ENCODE measurements around the gene ACACA. TPM values are rescaled to one million over a fixed set of nuclear protein-coding genes. Genes with fewer than 3 reads are reported as not detected.

Gene ACACA
- total RNA-seq, 1 donor from 2014 or later, result 111 TPM

GRCh38 chr17:37301288-37301687, 105.3 kb downstream of the ACACA start:
- TF ChIP-seq CTCF (IDR thresholded peaks at IDR 0.05; ENCODE audit: unreplicated experiment), result no peak
- Mint-ChIP-seq H3K4me3 (ENCODE audit: low read depth) (no peak overlapping the region), H3K4me1 (ENCODE audit: low read depth) (peaks cover 21% of the 10 kb centered on the region), H3K27me3 (no peaks in the 10 kb centered on the region), H3K9me3 (ENCODE audit: low read depth) (no peaks in the 10 kb centered on the region), H3K36me3 (ENCODE audit: insufficient read depth) (no peaks in the 10 kb centered on the region), H3K27ac (peak overlapping the region; percentile 71)
- no peak for DNase-seq (ENCODE audit: low spot score, unreplicated experiment)

GRCh38 chr17:37300683-37301082, 106.0 kb downstream of the ACACA start:
- TF ChIP-seq CTCF (IDR thresholded peaks at IDR 0.05; ENCODE audit: unreplicated experiment), result no peak
- H3K4me1 Mint-ChIP-seq (ENCODE audit: low read depth), result peaks cover 21% of the 10 kb centered on the region
- no peaks in the 10 kb centered on the region for H3K9me3 Mint-ChIP-seq (ENCODE audit: low read depth)
- H3K27ac Mint-ChIP-seq, result no peak overlapping the region
- H3K36me3 Mint-ChIP-seq (ENCODE audit: insufficient read depth), result no peaks in the 10 kb centered on the region
- no peak for DNase-seq (ENCODE audit: low spot score, unreplicated experiment)
- H3K27me3 Mint-ChIP-seq, result no peaks in the 10 kb centered on the region
- H3K4me3 Mint-ChIP-seq (ENCODE audit: low read depth), result no peak overlapping the region

GRCh38 chr17:37299257-37299980, 107.2 kb downstream of the ACACA start:
- no peak for DNase-seq (ENCODE audit: low spot score, unreplicated experiment)
- Mint-ChIP-seq H3K4me3 (ENCODE audit: low read depth) (no peak overlapping the region), H3K27me3 (no peaks in the 10 kb centered on the region), H3K4me1 (ENCODE audit: low read depth) (peaks cover 21% of the 10 kb centered on the region), H3K27ac (peak overlapping the region; percentile 43), H3K9me3 (ENCODE audit: low read depth) (no peaks in the 10 kb centered on the region), H3K36me3 (ENCODE audit: insufficient read depth) (no peaks in the 10 kb centered on the region)
- no peak for TF ChIP-seq CTCF (IDR thresholded peaks at IDR 0.05; ENCODE audit: unreplicated experiment)

GRCh38 chr17:37295888-37296287, 110.7 kb downstream of the ACACA start:
- no peak overlapping the region for H3K4me3 Mint-ChIP-seq (ENCODE audit: low read depth)
- H3K27me3 Mint-ChIP-seq, result no peaks in the 10 kb centered on the region
- H3K9me3 Mint-ChIP-seq (ENCODE audit: low read depth), result no peaks in the 10 kb centered on the region
- H3K27ac Mint-ChIP-seq, result no peak overlapping the region
- DNase-seq (ENCODE audit: low spot score, unreplicated experiment), result no peak
- peaks cover 16% of the 10 kb centered on the region for H3K4me1 Mint-ChIP-seq (ENCODE audit: low read depth)
- no peaks in the 10 kb centered on the region for H3K36me3 Mint-ChIP-seq (ENCODE audit: insufficient read depth)
- no peak for TF ChIP-seq CTCF (IDR thresholded peaks at IDR 0.05; ENCODE audit: unreplicated experiment)

GRCh38 chr17:37294888-37295287, 111.7 kb downstream of the ACACA start:
- Mint-ChIP-seq H3K4me1 (ENCODE audit: low read depth) (peaks cover 8% of the 10 kb centered on the region), H3K36me3 (ENCODE audit: insufficient read depth) (no peaks in the 10 kb centered on the region), H3K9me3 (ENCODE audit: low read depth) (no peaks in the 10 kb centered on the region), H3K4me3 (ENCODE audit: low read depth) (no peak overlapping the region), H3K27me3 (no peaks in the 10 kb centered on the region), H3K27ac (no peak overlapping the region)
- DNase-seq (ENCODE audit: low spot score, unreplicated experiment), result no peak
- TF ChIP-seq CTCF (IDR thresholded peaks at IDR 0.05; ENCODE audit: unreplicated experiment), result no peak
